Fibroblast of skin of abdomen (primary cell): Measurements from ENCODE around the gene GAL3ST3.
A peak's percentile ranks its signal among the peaks of the same experiment; 100 is the strongest.

Experiments used
- DNase-seq: peaks from one replicate; pipeline ENCODE4 v3.0.0-alpha.2; 2013

GAL3ST3 gene

GRCh38 chr11:66069715-66070603, 21.0 kb upstream of the GAL3ST3 start, which contains the start of gene PACS1:
Gene PACS1, plus strand, starts transcription at chr11:66070272. Its CDS starts 215 bp downstream, at chr11:66070487.
- DNase-seq, result peak; percentile 84

GRCh38 chr11:66068923-66069714, 20.2 kb upstream of the GAL3ST3 start:
- DNase-seq, result peak; percentile 76

GRCh38 chr11:66068154-66068821, 19.3 kb upstream of the GAL3ST3 start:
- DNase-seq, result peak; percentile 65

GRCh38 chr11:66067640-66068039, 18.7 kb upstream of the GAL3ST3 start:
- no peak for DNase-seq

- DNase-seq, result no peak
Observed at GRCh38 chr11:66066751-66067150, 17.8 kb upstream of the GAL3ST3 start.

GRCh38 chr11:66064571-66064970, 15.6 kb upstream of the GAL3ST3 start:
- DNase-seq, result no peak

GRCh38 chr11:66063900-66064299, 14.9 kb upstream of the GAL3ST3 start:
- DNase-seq, result no peak

GRCh38 chr11:66062408-66062807, 13.4 kb upstream of the GAL3ST3 start:
- no peak for DNase-seq

GRCh38 chr11:66061268-66061667, 12.3 kb upstream of the GAL3ST3 start:
- no peak for DNase-seq

- DNase-seq, result no peak
Observed at GRCh38 chr11:66059966-66060680, 11.2 kb upstream of the GAL3ST3 start.

- DNase-seq, result no peak
Observed at GRCh38 chr11:66056501-66056900, 7.5 kb upstream of the GAL3ST3 start.

- no peak for DNase-seq
Observed at GRCh38 chr11:66055021-66055420, 6.1 kb upstream of the GAL3ST3 start.

GRCh38 chr11:66052664-66052982, 3.7 kb upstream of the GAL3ST3 start:
- DNase-seq, result no peak

- DNase-seq, result peak; percentile 99
Observed at GRCh38 chr11:66051766-66052663, 3.1 kb upstream of the GAL3ST3 start, which contains the start of gene SF3B2. Gene SF3B2, plus strand, starts transcription at chr11:66052364. Its CDS starts 21 bp downstream, at chr11:66052385.

- no peak for DNase-seq
Observed at GRCh38 chr11:66051371-66051765, 2.4 kb upstream of the GAL3ST3 start.

GRCh38 chr11:66050581-66051231, 1.7 kb upstream of the GAL3ST3 start:
- no peak for DNase-seq

- no peak for DNase-seq
Observed at GRCh38 chr11:66047541-66048365, 1.2 kb downstream of the GAL3ST3 start.

GRCh38 chr11:66046901-66047300, 2.1 kb downstream of the GAL3ST3 start:
- no peak for DNase-seq

GRCh38 chr11:66045177-66045639, 3.8 kb downstream of the GAL3ST3 start:
- DNase-seq, result peak; percentile 67

GRCh38 chr11:66044757-66045156, 4.2 kb downstream of the GAL3ST3 start:
- no peak for DNase-seq
